Measurements from ENCODE around the gene PCNX1.
"Not testable (repeated sequence)": the region's sequence is repeated elsewhere in the genome, so short reads cannot be mapped to it uniquely, and the experiment has no call there.

PCNX1 gene

DNA sequence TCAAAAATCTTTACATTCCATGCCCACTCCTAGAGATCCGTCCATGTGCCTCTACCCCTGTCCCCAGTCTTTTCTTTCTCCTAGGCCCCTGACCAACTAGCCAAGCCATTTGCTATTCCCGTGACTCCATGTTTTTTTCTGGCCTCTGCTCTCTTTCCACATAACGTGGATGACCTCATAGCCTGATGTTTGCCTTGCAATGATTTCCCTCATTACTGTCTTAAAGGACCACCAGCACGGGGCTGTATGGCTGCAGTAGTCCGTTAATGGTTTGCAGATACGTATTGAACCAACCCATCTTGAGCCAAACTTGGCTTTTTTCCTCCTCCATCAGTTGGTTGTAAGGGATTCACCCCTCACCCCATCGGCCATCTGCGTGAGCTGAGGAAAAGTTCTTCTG lies 226.0 kb downstream of the PCNX1 start:
- DNase-seq = no peak

DNA sequence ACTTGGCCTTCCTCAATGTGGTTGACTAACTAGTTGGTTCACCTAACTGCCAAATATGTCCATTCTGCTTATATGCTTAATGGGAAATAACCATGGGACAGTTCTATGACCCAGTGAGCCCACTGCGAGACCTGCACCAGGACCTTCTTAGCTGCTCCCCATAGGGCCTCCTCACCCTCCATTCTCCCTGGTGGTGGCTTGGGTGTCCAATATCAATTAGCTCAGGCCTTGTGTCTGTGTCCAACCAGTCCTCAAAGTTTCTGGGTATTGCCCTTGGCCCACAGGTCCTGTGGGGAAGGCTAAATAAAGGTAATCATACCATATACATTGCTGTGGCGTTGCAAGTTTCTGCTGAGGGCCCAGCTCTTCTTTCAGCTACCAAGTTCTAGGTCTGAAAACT lies 228.2 kb downstream of the PCNX1 start:
- DNase-seq = no peak

DNA sequence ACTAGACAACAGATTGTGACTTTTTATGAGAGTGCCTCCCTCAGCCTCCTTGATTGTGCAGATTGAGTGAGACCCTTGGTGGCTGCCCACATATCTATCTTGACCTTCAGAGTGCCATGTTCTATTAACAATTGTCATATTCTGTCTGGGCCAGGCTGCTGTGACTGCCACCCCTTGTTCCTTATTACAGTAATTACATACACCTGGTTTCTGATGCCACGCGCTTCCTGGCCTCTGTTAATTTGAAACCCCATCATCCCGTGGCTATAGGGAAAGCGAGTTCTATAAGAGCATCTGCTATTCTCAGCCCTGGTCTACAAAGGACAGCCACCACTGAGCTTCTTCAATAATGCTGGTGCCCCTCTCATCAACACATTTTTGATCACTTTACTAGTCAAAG lies 228.7 kb downstream of the PCNX1 start:
- DNase-seq = no peak

DNA sequence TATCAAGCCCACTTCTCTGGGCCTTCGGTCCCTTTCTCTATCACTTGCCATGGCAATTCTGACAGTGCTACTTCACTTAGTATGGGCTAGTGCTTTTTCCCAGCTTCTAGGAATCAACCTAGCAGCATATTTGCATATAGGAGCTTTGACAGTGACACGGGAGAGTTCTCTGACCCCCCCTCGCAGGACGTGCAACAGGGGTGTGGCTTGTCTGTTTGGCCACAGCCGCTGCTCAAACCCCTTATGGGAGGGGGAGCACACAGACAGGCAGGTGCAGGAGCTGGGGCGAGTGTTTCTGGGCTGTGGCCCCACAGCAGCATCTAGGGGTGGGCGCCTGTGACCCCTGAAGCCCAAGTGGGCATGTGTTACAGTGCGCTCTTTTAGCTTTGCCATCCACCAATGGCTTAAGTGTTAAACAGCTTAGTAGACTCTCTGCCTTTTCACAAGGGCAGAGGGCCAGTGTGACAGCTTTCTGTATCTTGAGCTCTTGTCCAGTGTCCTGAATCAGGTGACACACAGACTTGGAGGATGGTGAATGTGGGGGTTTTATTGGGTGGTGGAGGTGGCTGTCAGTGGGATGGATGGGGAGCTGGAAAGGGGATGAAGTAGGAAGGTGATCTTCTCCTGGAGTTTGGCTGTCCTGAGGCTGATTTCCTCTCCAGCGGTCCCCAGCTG lies 229.3 kb downstream of the PCNX1 start:
- no peak for DNase-seq

DNA sequence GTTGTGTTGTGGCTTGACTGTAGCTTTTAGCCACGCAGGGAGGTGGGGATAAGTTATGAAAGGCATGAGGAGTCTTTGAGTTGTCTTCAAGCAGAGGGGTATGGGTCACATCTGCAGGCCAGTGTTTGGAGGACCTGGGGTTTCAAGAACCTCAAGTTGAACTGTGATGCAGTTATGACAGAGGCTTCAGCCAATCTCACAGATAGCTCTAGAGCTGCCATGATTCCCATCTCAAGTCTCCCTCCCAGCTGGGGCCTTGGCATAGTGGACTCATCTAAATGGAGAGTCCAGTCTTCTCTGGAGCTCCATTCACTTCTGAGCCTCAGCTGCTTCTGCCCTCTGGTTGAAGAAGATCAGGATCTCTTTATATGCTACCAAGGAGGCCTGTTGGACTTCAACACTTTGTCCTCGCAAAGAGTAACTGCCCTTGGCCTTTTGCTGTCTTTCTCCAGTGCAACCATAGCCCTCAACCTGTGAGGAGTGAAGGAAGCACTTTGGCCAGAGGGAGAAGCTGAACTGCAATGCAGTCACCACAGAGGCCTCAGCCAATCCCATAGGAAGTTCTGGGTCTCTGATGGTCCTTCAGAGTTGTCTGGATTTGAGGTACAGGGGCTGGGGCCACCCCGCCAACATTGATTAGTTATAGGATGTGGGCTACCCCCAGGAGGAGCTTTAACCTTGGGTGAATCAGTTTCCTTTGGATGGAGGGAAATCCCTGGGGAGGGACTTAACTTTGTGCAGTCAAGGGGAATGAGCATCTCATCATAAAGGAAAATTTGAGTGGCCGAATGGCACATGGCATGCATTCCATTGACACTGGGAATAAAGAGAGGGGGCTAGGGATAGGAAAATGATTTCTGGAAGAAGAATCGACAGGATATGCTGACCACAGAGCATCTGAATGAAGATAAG lies 230.5 kb downstream of the PCNX1 start:
- DNase-seq = no peak

DNA sequence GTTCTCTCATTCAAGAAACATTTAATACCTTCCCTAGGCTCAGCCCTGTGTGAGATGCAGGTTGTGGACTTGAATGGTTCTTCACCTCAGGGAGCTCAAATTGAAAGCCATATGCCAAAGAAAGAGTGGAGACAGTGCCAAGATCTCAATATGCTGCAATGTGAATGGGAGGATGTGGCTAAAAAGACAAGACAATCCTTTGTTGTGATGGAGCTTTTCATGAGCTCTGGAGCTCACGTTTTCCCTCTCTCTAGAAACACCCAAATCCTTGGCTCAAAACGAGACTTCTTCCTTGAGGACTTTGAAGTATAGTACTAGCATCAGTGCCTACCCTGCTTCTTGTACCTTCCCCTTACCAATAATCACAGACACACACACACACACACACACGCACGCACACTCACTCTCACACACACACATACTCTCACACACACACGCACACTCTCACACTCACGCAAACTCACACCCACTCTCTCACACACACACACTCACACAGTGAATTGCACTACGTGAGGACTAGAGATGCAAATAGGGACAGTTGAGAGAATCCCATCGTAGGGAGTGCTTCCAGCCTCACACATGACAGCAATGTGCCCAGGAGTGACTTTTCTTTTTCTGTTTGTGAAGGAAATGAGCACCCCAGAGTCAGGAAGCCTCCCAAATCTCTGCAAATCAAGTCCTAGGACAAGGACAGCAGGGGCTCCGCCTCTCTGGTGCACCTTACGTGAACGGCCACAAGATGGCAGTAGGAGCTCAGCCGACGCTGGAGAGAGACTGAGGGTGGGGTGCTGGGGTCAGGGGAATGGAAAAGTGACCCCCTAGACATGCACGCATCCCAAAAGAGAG lies 231.4 kb downstream of the PCNX1 start:
- peak; percentile 85 for DNase-seq

DNA sequence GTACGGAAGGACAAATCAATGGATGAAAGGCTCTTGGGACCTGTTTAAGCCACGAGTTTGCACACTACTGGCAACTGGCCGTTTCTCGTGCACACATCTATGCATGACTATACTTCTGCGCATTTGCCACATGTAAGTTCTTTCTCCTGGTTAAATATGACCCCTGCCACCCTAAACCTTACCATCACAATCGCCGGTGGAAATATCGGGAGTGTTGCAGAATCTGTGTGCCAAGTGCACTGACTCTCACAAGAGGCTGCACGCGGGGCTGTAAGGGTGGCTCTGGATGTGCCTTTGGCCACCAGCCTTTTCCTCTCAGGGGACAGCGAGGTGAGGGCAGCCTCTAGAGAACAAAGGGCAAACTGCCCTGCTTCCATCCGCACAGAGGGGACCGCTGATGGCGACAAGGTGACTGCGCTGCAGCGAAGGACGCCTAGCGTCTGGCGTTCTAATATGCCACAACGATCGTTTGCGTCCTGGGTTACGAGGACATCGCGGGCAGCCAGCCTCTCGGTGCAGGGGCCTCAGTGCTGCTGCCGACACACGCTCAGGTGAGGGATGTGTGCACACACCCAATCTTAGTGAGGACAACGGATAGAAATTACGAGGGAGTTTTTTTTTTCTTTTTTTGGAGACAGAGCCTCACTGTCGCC lies 232.2 kb downstream of the PCNX1 start:
- no peak for DNase-seq

DNA sequence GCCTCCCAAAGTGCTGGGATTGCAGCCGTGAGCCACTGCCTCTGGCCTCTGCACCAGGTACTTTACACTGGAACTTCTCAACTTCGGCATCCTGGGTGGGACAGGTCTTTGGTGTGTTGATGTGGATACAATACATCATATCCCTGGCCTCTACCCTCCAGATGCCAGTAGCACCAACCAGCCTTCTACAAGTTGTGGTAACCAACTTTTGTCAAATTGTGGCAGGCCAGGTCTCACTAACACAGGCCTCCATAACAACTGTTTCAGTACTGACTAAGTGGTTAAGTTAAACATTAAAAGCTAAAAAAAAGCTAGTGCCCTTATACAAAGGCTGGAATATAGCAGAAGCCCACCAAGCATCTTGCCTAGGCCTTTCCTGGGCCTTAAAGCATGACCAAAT lies 232.9 kb downstream of the PCNX1 start:
- DNase-seq = no peak

DNA sequence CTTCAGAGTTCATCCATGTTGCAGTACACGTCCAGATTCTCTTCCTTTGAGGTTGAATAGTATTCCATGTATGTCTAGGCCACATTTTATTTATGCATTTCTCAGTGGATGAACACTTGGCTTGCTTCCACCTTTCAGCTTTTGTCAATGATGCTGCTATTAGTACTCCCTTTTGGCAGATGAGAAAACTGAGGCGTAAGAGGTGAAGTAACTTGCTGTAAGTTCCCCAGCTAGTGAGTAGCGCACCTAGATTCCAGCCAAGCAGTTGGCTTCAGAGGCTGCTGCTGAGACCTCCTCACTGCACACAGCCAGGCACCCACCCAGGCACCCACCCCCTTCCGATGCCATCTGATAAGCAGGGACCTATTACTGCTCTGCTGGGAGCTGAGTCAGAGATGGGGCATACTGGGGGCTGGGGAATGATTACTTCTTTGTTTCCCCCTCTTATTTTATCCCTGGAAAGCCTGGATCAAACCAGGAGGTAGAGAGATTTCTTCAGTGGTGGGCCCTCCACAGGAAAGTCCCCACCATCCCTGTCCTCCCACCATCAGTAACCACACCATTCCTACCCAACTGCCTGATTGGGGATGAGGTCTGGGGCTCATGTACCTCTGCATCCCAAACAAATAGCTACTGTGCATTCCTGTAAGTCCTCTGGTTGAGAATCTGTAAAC lies 234.6 kb downstream of the PCNX1 start:
- peak; percentile 57 for DNase-seq

DNA sequence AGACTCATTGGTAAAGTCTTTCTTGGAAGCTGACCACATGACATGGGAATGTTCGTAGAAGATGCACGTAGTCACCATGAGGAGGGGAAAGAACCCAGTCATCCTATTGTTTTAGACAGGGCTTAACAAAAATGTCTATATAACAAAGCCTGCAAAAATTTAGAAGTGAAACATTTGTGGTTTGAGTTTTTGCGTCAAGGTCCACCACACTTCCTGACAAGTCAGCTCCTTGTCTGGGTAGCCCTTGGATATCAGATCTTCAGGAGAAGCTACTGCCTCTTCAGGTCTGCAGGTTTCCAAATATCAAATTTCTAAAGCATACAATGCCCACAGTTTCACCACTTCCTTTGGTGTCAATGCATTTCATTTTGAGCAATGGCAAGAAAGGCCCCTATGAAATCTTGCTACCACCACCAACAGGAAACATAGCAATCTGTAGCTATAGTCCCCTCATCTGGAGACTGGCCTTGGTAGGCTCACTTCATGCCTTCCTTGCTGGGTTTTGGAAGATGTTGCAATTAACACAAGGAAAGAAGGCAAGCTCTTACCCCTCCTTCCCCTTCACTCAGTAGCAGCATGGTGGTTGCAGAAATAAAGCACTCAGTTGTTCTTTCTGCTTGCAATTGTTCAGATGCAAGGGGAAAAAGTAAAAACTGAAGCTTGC lies 235.2 kb downstream of the PCNX1 start:
- no peak for DNase-seq

DNA sequence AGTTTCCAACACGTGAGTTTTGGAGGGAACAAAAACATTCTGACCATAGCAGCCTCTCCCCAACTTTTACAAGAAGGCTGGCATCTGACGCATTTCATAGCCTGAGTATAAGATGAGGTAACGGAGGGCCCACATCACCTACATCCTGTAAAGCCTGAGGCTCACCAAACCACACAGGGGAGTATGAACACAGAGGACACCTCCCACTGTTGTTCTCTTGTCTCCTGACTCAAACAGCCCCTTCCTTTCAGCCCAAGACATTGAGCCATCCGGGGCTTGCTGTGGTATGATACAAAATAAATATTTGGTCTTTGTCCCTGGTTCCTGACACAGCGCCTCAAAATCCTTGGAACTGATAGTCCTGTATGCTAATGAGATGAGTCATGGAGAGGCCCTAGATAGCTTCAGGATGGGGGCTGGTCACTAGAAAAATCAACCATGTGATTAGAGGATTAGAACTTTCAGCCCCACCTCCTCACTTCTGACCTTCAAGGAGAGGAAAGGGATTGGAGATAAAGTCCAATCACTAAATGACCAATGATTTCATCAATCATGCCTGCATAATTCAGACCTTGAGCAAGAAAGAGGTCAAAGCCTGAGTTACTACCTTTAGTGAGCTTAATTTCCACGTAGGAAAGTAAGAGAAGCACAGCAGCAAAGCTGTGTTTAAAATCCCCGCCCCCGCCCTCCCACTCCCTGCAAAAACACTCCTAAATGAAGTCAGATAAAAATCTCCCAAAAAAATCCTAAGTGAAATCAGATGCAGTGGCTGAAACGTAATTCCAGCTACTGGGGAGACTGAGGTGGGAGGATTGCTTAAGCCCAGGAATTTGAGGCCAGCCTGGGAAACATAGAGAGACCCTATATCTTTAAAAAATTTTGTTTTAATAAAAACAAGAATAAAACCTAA lies 236.4 kb downstream of the PCNX1 start:
- DNase-seq = peak; percentile 61

DNA sequence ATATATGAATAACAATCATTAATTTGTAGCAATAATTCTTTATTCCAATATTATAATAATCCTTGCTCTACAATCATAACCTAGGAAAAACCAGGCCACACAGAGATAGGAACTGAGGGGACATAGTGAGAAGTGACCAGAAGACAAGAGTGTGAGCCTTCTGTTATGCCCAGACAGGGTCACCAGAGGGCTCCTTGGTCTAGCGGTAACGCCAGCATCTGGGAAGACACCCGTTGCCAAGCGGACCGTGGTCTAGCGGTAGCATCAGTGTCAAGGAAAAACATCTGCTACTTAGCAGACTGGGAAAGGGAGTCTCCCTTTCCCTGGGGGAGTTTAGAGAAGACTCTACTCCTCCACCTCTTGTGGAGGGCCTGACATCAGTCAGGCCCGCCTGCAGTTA lies 240.1 kb downstream of the PCNX1 start:
- not testable (repeated sequence) for DNase-seq

DNA sequence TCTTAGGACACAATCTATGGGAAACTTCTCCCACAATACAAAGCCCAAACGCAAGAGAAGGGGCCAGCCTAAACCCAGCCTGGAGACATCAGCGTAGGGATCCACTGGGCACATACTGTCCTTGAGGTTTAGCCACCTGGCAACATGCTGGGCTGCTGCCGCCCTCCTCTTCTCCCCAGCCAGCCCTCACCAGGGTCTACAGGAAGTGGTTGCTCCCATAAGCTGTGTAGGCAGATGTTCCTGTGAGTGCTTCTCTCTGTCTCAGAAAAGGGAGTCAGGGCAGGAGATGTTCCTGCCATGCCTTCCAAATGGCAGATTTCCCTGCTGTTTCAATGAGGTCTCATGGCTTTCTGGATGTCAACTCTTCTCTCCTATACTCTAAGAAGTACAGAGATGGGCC lies 241.4 kb downstream of the PCNX1 start:
- no peak for DNase-seq

DNA sequence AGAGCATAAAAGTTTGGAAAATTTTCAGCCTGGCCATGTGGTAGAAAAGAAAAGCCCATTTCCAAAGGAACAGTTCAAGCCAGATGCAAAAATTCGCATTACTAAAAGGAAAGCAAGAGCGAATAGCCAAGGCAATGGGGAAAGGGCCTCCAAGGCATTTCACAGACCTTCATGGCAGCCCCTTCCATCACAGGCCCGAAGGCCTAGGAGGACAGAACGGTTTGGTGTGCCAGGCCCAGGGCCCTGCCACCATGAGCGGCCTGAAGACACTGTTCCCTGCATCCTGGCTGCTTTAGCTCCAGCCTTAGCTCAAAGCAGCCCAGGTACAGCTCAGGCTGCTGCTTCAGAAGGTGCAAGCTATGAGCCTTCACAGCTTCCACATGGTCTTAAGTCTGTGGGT lies 243.5 kb downstream of the PCNX1 start:
- DNase-seq = no peak

DNA sequence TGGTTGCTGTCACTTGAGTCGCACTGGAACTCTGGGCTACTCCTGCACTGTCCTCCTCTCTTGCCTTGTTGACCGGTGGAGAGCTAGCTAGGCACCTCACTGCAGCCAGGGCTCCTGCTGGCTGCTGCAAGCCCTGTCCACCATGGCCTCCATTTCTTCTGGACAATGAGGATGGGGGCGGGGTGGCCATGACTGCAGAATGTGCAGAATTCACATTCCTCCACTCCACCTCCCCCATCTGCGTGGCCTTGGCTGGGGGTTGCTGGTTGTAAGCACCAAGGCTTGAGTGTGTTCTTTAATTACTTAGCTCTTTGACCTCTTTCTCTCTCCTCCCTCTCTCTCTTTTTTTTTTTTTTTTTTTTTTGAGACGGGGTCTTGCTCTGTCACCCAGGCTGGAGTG lies 248.5 kb downstream of the PCNX1 start:
- DNase-seq = no peak

DNA sequence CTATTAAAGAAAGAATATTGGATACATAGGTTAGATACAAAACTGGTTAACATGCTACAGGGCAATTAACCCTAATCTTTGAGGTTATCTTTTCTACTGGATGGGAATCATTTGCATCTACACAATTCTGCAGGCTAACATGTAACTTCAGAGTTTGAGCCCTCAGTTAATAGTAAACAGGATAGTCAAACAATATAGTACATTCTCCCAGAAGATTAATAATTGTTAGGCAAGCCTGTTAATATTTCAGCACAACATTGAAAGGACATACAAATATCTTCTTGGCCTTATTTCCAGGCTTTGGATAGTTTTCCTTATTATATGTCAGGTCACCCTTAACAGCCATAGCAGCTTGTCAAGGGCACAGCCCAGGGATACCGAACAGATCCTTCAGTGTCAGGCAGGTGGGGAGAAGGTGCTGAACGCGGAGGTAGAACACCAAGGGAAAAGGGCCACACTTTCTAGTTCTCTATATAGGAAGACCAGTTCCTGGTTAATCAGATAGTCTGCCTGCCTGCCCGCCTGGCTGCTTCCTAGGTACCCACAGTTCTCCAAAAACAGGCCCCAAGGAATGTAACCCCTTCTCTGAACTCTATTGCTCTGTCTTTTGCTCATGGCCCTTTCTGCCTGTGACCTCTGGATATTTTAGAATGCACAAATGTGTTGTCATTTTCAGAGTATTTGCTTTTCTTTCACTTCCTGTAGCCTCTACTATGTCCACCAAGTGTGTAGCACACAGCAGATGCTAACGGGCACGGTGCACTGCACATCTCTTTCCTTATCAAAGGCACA lies 256.0 kb downstream of the PCNX1 start:
- DNase-seq = no peak

DNA sequence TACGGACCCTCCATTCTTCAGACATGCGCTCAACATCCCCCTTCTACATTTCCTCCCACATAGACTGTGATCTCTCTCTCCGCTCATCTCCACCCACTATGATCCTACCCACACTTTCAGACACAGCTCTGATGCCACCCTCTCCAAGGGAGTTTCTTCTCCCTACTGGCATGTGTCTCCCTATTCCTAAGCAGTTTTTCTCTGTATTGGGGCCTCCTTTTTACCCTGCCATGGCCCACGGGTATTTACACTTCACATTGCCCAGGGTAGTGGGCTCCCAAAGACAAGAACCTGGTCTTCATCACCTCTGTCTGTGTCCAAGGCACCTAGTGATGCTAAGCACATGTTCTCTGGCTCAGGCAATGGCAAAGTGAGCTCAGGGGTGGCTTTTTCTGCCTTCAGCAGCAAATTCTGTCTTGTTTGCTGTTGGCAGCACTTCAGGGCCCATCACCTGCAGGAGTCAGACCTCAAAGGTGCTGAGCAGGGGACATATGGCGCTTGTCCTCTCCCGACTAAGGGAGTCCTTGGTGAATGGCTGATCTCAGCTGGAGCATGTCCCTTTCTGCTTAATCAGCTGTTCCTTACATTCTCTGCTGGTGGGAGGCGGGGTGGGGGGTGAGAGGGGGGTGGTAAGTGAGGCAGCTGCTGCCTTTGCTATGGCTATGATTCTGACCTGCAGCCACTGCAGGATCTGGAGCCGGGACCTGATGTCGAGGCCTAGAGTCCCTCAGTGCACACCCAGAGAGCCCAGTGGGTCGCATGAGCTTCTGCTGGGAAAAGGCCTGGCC lies 256.8 kb downstream of the PCNX1 start:
- no peak for DNase-seq

Measured in activated CD8-positive, alpha-beta memory T cell treated with anti-CD3 and anti-CD28 coated beads, Interleukin-2, amount 50 U/mL, for 48 hours (primary cell).